HEK293T (cell line): ENCODE results near the gene FDPS.

Source experiments
- ARNT ChIP-seq: fragments of 450-650 bp; IDR thresholded peaks from 2 replicates; pipeline ENCODE4 v1.6.1; 2017; ENCODE audit warnings: mild to moderate bottlenecking
- BHLHE40 ChIP-seq: fragments of 450-650 bp; IDR thresholded peaks from 2 replicates; pipeline ENCODE4 v1.6.1; 2016; ENCODE audit warnings: mild to moderate bottlenecking, moderate library complexity, borderline replicate concordance
- CTBP1 ChIP-seq: fragments of 450-650 bp; IDR thresholded peaks from 2 replicates; pipeline ENCODE4 v1.6.1; 2016; ENCODE audit warnings: borderline replicate concordance
- ELF4 ChIP-seq: fragments of 450-650 bp; IDR thresholded peaks from 2 replicates; pipeline ENCODE4 v1.6.1; 2017; ENCODE audit warnings: antibody characterized with exemption
- FOXA1 ChIP-seq: fragments of 450-650 bp; IDR thresholded peaks from 2 replicates; pipeline ENCODE4 v1.6.1; 2016; ENCODE audit warnings: mild to moderate bottlenecking
- FOXK2 ChIP-seq: fragments of 450-650 bp; IDR thresholded peaks from 2 replicates; pipeline ENCODE4 v1.6.1; 2016; ENCODE audit warnings: mild to moderate bottlenecking
- FOXM1 ChIP-seq: fragments of 450-650 bp; IDR thresholded peaks from 2 replicates; pipeline ENCODE4 v1.6.1; 2017; ENCODE audit warnings: mild to moderate bottlenecking, borderline replicate concordance
- L3MBTL2 ChIP-seq: fragments of 450-650 bp; conservative IDR thresholded peaks from 2 replicates; pipeline ENCODE4 v1.6.1; 2016; ENCODE audit warnings: mild to moderate bottlenecking
- LEF1 ChIP-seq: fragments of 450-650 bp; IDR thresholded peaks from 2 replicates; pipeline ENCODE4 v1.6.1; 2017; ENCODE audit warnings: mild to moderate bottlenecking, borderline replicate concordance
- NFRKB ChIP-seq: fragments of 450-650 bp; IDR thresholded peaks from 2 replicates; pipeline ENCODE4 v1.6.1; 2016; ENCODE audit warnings: mild to moderate bottlenecking, moderate library complexity
- PKNOX1 ChIP-seq: fragments of 450-650 bp; IDR thresholded peaks from 2 replicates; pipeline ENCODE4 v1.6.1; 2016
- SUZ12 ChIP-seq: fragments of 450-650 bp; IDR thresholded peaks from 2 replicates; pipeline ENCODE4 v1.6.1; 2016; ENCODE audit warnings: mild to moderate bottlenecking
- TARDBP ChIP-seq: fragments of 450-650 bp; IDR thresholded peaks from 2 replicates; pipeline ENCODE4 v1.6.1; 2016

GRCh38 chr1:155307247-155307740 lies 1.4 kb upstream of the FDPS start:
- no peak for TF ChIP-seq FOXM1
- no peak for TF ChIP-seq CTBP1
- no peak for TF ChIP-seq BHLHE40
- TF ChIP-seq ELF4, result no peak
- no peak for TF ChIP-seq FOXK2
- TF ChIP-seq FOXA1, result no peak
- TF ChIP-seq TARDBP, result no peak
- TF ChIP-seq ARNT, result no peak
- no peak for TF ChIP-seq NFRKB
- TF ChIP-seq LEF1, result no peak
- no peak for TF ChIP-seq PKNOX1
- no peak for TF ChIP-seq SUZ12
- TF ChIP-seq L3MBTL2, result no peak
